H9 (cell line): ENCODE data around the gene TMEM269. TPM values are rescaled to one million over a fixed set of nuclear protein-coding genes. Genes with fewer than 3 reads are reported as not detected.

Source experiments
- DNase-seq: peaks from one replicate; pipeline ENCODE4 v3.0.0-alpha.2; 2017
- H2AFZ ChIP-seq: one replicate; pipeline ENCODE4 v1.6.1; 2013; ENCODE audit warnings: mild to moderate bottlenecking, low read length, control low read depth, moderate library complexity
- H2AK5ac ChIP-seq: 2 replicates; pipeline ENCODE4 v1.6.1; 2013; ENCODE audit warnings: low read length, control low read depth, mixed read lengths; ENCODE audit not compliant: insufficient read length
- H2BK120ac ChIP-seq: one replicate; pipeline ENCODE4 v1.6.1; 2013; ENCODE audit warnings: low read depth, mild to moderate bottlenecking, low read length, control low read depth, inconsistent platforms; ENCODE audit not compliant: poor library complexity, severe bottlenecking
- H2BK12ac ChIP-seq: 2 replicates; pipeline ENCODE4 v1.6.1; 2013; ENCODE audit warnings: low read length, control low read depth, mixed read lengths, low read depth; ENCODE audit not compliant: insufficient read length
- H2BK15ac ChIP-seq: 2 replicates; pipeline ENCODE4 v1.6.1; 2013; ENCODE audit warnings: low read depth, low read length, control low read depth
- H2BK20ac ChIP-seq: one replicate; pipeline ENCODE4 v1.6.1; 2013; ENCODE audit warnings: low read depth, mild to moderate bottlenecking, low read length, control low read depth, inconsistent platforms; ENCODE audit not compliant: poor library complexity, severe bottlenecking
- H2BK5ac ChIP-seq: 2 replicates; pipeline ENCODE4 v1.6.1; 2013; ENCODE audit warnings: low read length, control low read depth, mixed read lengths; ENCODE audit not compliant: insufficient read length
- H3K14ac ChIP-seq: 2 replicates; pipeline ENCODE4 v1.6.1; 2013; ENCODE audit warnings: low read length, control low read depth; ENCODE audit not compliant: insufficient read depth
- H3K18ac ChIP-seq: 2 replicates; pipeline ENCODE4 v1.6.1; 2013; ENCODE audit warnings: low read depth, mild to moderate bottlenecking, mixed read lengths, low read length, control low read depth; ENCODE audit not compliant: insufficient read length
- H3K23ac ChIP-seq: 2 replicates; pipeline ENCODE4 v1.6.1; 2013; ENCODE audit warnings: low read length, control low read depth, mixed read lengths, low read depth; ENCODE audit not compliant: insufficient read length
- H3K23me2 ChIP-seq: 2 replicates; pipeline ENCODE4 v1.6.1; 2013; ENCODE audit warnings: low read depth, mild to moderate bottlenecking, mixed read lengths, low read length, control low read depth; ENCODE audit not compliant: insufficient read length, poor library complexity, severe bottlenecking
- H3K27ac ChIP-seq: 2 replicates; pipeline ENCODE4 v1.5.1; 2013; ENCODE audit warnings: low read length, control low read depth, mixed read lengths, low read depth; ENCODE audit not compliant: insufficient read length
- H3K27me3 ChIP-seq: 2 replicates; pipeline ENCODE4 v1.6.1; 2013; ENCODE audit warnings: low read length, control low read depth, inconsistent platforms; ENCODE audit not compliant: insufficient read depth
- H3K4ac ChIP-seq: 2 replicates; pipeline ENCODE4 v1.6.1; 2013; ENCODE audit warnings: low read depth, mild to moderate bottlenecking, control low read depth, inconsistent platforms, low read length, moderate library complexity
- H3K4me1 ChIP-seq: 2 replicates; pipeline ENCODE4 v1.6.1; 2013; ENCODE audit warnings: low read length, control low read depth, inconsistent platforms; ENCODE audit not compliant: insufficient read depth
- H3K4me2 ChIP-seq: 2 replicates; pipeline ENCODE4 v1.6.1; 2013; ENCODE audit warnings: low read length, control low read depth, mixed read lengths; ENCODE audit not compliant: insufficient read length, insufficient read depth
- H3K56ac ChIP-seq: 2 replicates; pipeline ENCODE4 v1.6.1; 2013; ENCODE audit warnings: low read depth, mild to moderate bottlenecking, mixed read lengths, low read length, control low read depth; ENCODE audit not compliant: insufficient read length
- H3K79me1 ChIP-seq: 2 replicates; pipeline ENCODE4 v1.6.1; 2013; ENCODE audit warnings: low read depth, mild to moderate bottlenecking, moderate library complexity, low read length, control low read depth, inconsistent platforms; ENCODE audit not compliant: insufficient read depth, poor library complexity, severe bottlenecking
- H3K79me2 ChIP-seq: 2 replicates; pipeline ENCODE4 v1.6.1; 2013; ENCODE audit warnings: low read length, control low read depth, inconsistent platforms; ENCODE audit not compliant: insufficient read depth
- H3K9ac ChIP-seq: 2 replicates; pipeline ENCODE4 v1.6.1; 2013; ENCODE audit warnings: low read length, control low read depth, mixed read lengths; ENCODE audit not compliant: insufficient read length; ENCODE audit errors: extremely low read depth
- H3K9me3 ChIP-seq: one replicate; pipeline ENCODE4 v1.6.1; 2013; ENCODE audit warnings: low read depth, low read length, inconsistent platforms; ENCODE audit not compliant: control insufficient read depth
- H3T11ph ChIP-seq: one replicate; pipeline ENCODE4 v1.6.1; 2013; ENCODE audit warnings: mild to moderate bottlenecking, low read length, control low read depth, inconsistent platforms
- H4K20me1 ChIP-seq: one replicate; pipeline ENCODE4 v1.6.1; 2013; ENCODE audit not compliant: control insufficient read depth, insufficient read length, insufficient read depth
- H4K5ac ChIP-seq: 2 replicates; pipeline ENCODE4 v1.6.1; 2013; ENCODE audit warnings: low read depth, mild to moderate bottlenecking, mixed read lengths, low read length, control low read depth; ENCODE audit not compliant: insufficient read length
- H4K8ac ChIP-seq: replicated peaks from 2 replicates; pipeline ENCODE4 v1.6.1; 2013; ENCODE audit warnings: low read length, control low read depth, mixed read lengths, low read depth; ENCODE audit not compliant: insufficient read length
- H4K91ac ChIP-seq: 2 replicates; pipeline ENCODE4 v1.6.1; 2013; ENCODE audit warnings: low read depth, mild to moderate bottlenecking, moderate library complexity, mixed read lengths, low read length, control low read depth; ENCODE audit not compliant: insufficient read length
- H3K27ac Mint-ChIP-seq, 3 experiments: 2 replicates in 2 of 3; 3 replicates in 1 of 3; pipeline ENCODE4 v1.8.0; 2020 to 2021; ENCODE audit warnings: mixed read lengths in 3 of 3, mild to moderate bottlenecking in 1 of 3, moderate library complexity in 1 of 3
- H3K27me3 Mint-ChIP-seq: 2 replicates; pipeline ENCODE4 v1.8.0; 2021; ENCODE audit warnings: low read depth, mild to moderate bottlenecking, moderate library complexity, mixed read lengths
- H3K36me3 Mint-ChIP-seq, 3 experiments: 2 replicates in 2 of 3; 3 replicates in 1 of 3; pipeline ENCODE4 v1.8.0; 2020 to 2021; ENCODE audit warnings: low read depth in 3 of 3, mixed read lengths in 3 of 3; ENCODE audit not compliant: insufficient read depth in 1 of 3
- H3K4me1 Mint-ChIP-seq, 2 experiments: 2 replicates each; pipeline ENCODE4 v1.8.0; 2020; ENCODE audit warnings: mixed read lengths in 2 of 2
- H3K4me3 Mint-ChIP-seq, 2 experiments: 2 replicates in 1 of 2; 3 replicates in 1 of 2; pipeline ENCODE4 v1.8.0; 2020 to 2021; ENCODE audit warnings: mild to moderate bottlenecking in 2 of 2, mixed read lengths in 2 of 2, moderate library complexity in 1 of 2
- H3K9me3 Mint-ChIP-seq, 2 experiments: 2 replicates in 1 of 2; 3 replicates in 1 of 2; pipeline ENCODE4 v1.8.0; 2020; ENCODE audit warnings: mild to moderate bottlenecking in 2 of 2, mixed read lengths in 2 of 2, moderate library complexity in 1 of 2
- CTCF ChIP-seq: fragments of 200-600 bp; sonication (generic); conservative IDR thresholded peaks from 3 replicates; pipeline ENCODE4 v1.8.0; 2021; ENCODE audit warnings: antibody characterized with exemption, mild to moderate bottlenecking
- WGBS: extraction: QIAGEN DNeasy Blood & Tissue Kit; methylation state at CpG from one replicate; pipeline ENCODE4 v1.1.7; 2013; ENCODE audit warnings: missing lambda C conversion rate, low lambda C conversion rate, mixed read lengths; ENCODE audit not compliant: insufficient read length; ENCODE audit errors: extremely low coverage; 5-methylcytosine and 5-hydroxymethylcytosine counted together
- total RNA-seq: library from RNA; stranded (reverse); gene quantifications from 2 replicates; pipeline ENCODE4 v1.2.1, GENCODE V29; 2021

TMEM269 gene
- total RNA-seq, 1 experiment from 2014 or later = 0.17 TPM

- Histone ChIP-seq H2BK15ac (no peak overlapping the region), H3K27me3 (no peaks in the 10 kb centered on the region), H3K56ac (no peak overlapping the region), H3K4me1 (0 out of 2 replicates have a peak, but pooled peaks cover 3% of the 10 kb centered on the region), H3K79me1 (no peaks in the 10 kb centered on the region), H2BK5ac (no peak overlapping the region), H3K4ac (no peak overlapping the region), H3K79me2 (no peaks in the 10 kb centered on the region), H3T11ph (no peak overlapping the region), H3K9me3 (no peaks in the 10 kb centered on the region), H2BK20ac (no peak overlapping the region), H2BK12ac (no peak overlapping the region), H4K8ac (no peak overlapping the region), H2AFZ (no peak overlapping the region), H3K14ac (no peak overlapping the region), H3K9ac (no peak overlapping the region), H3K23me2 (no peaks in the 10 kb centered on the region), H3K18ac (no peak overlapping the region), H4K20me1 (no peaks in the 10 kb centered on the region), H4K5ac (no peak overlapping the region), H3K23ac (no peak overlapping the region), H2AK5ac (no peak overlapping the region), H2BK120ac (no peak overlapping the region), H3K4me2 (no peak overlapping the region), H3K27ac (no peak overlapping the region), H4K91ac (no peak overlapping the region)
- WGBS = no CpG with 5 or more reads among the region's 2 CpGs
- H3K36me3 Mint-ChIP-seq = no peaks in the 10 kb centered on the region
- H3K4me1 Mint-ChIP-seq = peaks cover 3% of the 10 kb centered on the region in 2 experiments; a peak in 1 of 4 replicates
- no peak for DNase-seq
- TF ChIP-seq CTCF = no peak
- no peak overlapping the region for H3K27ac Mint-ChIP-seq
- H3K9me3 Mint-ChIP-seq = no peaks in the 10 kb centered on the region
- no peak overlapping the region for H3K4me3 Mint-ChIP-seq
- no peaks in the 10 kb centered on the region for H3K27me3 Mint-ChIP-seq
Observed at GRCh38 chr1:42835422-42835821, 50.6 kb downstream of the TMEM269 start.
